H9 (cell line): ENCODE results near the gene SIGLEC14. TPM values are rescaled to one million over a fixed set of nuclear protein-coding genes. Genes with fewer than 3 reads are reported as not detected.

ENCODE experiments used
- DNase-seq: peaks from one replicate; pipeline ENCODE4 v3.0.0-alpha.2; 2017
- H2AFZ ChIP-seq: one replicate; pipeline ENCODE4 v1.6.1; 2013; ENCODE audit warnings: mild to moderate bottlenecking, low read length, control low read depth, moderate library complexity
- H2AK5ac ChIP-seq: 2 replicates; pipeline ENCODE4 v1.6.1; 2013; ENCODE audit warnings: low read length, control low read depth, mixed read lengths; ENCODE audit not compliant: insufficient read length
- H2BK120ac ChIP-seq: one replicate; pipeline ENCODE4 v1.6.1; 2013; ENCODE audit warnings: low read depth, mild to moderate bottlenecking, low read length, control low read depth, inconsistent platforms; ENCODE audit not compliant: poor library complexity, severe bottlenecking
- H2BK12ac ChIP-seq: 2 replicates; pipeline ENCODE4 v1.6.1; 2013; ENCODE audit warnings: low read length, control low read depth, mixed read lengths, low read depth; ENCODE audit not compliant: insufficient read length
- H2BK15ac ChIP-seq: 2 replicates; pipeline ENCODE4 v1.6.1; 2013; ENCODE audit warnings: low read depth, low read length, control low read depth
- H2BK20ac ChIP-seq: one replicate; pipeline ENCODE4 v1.6.1; 2013; ENCODE audit warnings: low read depth, mild to moderate bottlenecking, low read length, control low read depth, inconsistent platforms; ENCODE audit not compliant: poor library complexity, severe bottlenecking
- H2BK5ac ChIP-seq: 2 replicates; pipeline ENCODE4 v1.6.1; 2013; ENCODE audit warnings: low read length, control low read depth, mixed read lengths; ENCODE audit not compliant: insufficient read length
- H3K14ac ChIP-seq: 2 replicates; pipeline ENCODE4 v1.6.1; 2013; ENCODE audit warnings: low read length, control low read depth; ENCODE audit not compliant: insufficient read depth
- H3K18ac ChIP-seq: 2 replicates; pipeline ENCODE4 v1.6.1; 2013; ENCODE audit warnings: low read depth, mild to moderate bottlenecking, mixed read lengths, low read length, control low read depth; ENCODE audit not compliant: insufficient read length
- H3K23ac ChIP-seq: 2 replicates; pipeline ENCODE4 v1.6.1; 2013; ENCODE audit warnings: low read length, control low read depth, mixed read lengths, low read depth; ENCODE audit not compliant: insufficient read length
- H3K23me2 ChIP-seq: 2 replicates; pipeline ENCODE4 v1.6.1; 2013; ENCODE audit warnings: low read depth, mild to moderate bottlenecking, mixed read lengths, low read length, control low read depth; ENCODE audit not compliant: insufficient read length, poor library complexity, severe bottlenecking
- H3K27ac ChIP-seq: 2 replicates; pipeline ENCODE4 v1.5.1; 2013; ENCODE audit warnings: low read length, control low read depth, mixed read lengths, low read depth; ENCODE audit not compliant: insufficient read length
- H3K27me3 ChIP-seq: 2 replicates; pipeline ENCODE4 v1.6.1; 2013; ENCODE audit warnings: low read length, control low read depth, inconsistent platforms; ENCODE audit not compliant: insufficient read depth
- H3K4ac ChIP-seq: 2 replicates; pipeline ENCODE4 v1.6.1; 2013; ENCODE audit warnings: low read depth, mild to moderate bottlenecking, control low read depth, inconsistent platforms, low read length, moderate library complexity
- H3K4me1 ChIP-seq: 2 replicates; pipeline ENCODE4 v1.6.1; 2013; ENCODE audit warnings: low read length, control low read depth, inconsistent platforms; ENCODE audit not compliant: insufficient read depth
- H3K4me2 ChIP-seq: 2 replicates; pipeline ENCODE4 v1.6.1; 2013; ENCODE audit warnings: low read length, control low read depth, mixed read lengths; ENCODE audit not compliant: insufficient read length, insufficient read depth
- H3K56ac ChIP-seq: 2 replicates; pipeline ENCODE4 v1.6.1; 2013; ENCODE audit warnings: low read depth, mild to moderate bottlenecking, mixed read lengths, low read length, control low read depth; ENCODE audit not compliant: insufficient read length
- H3K79me1 ChIP-seq: 2 replicates; pipeline ENCODE4 v1.6.1; 2013; ENCODE audit warnings: low read depth, mild to moderate bottlenecking, moderate library complexity, low read length, control low read depth, inconsistent platforms; ENCODE audit not compliant: insufficient read depth, poor library complexity, severe bottlenecking
- H3K79me2 ChIP-seq: 2 replicates; pipeline ENCODE4 v1.6.1; 2013; ENCODE audit warnings: low read length, control low read depth, inconsistent platforms; ENCODE audit not compliant: insufficient read depth
- H3K9ac ChIP-seq: 2 replicates; pipeline ENCODE4 v1.6.1; 2013; ENCODE audit warnings: low read length, control low read depth, mixed read lengths; ENCODE audit not compliant: insufficient read length; ENCODE audit errors: extremely low read depth
- H3K9me3 ChIP-seq: one replicate; pipeline ENCODE4 v1.6.1; 2013; ENCODE audit warnings: low read depth, low read length, inconsistent platforms; ENCODE audit not compliant: control insufficient read depth
- H3T11ph ChIP-seq: one replicate; pipeline ENCODE4 v1.6.1; 2013; ENCODE audit warnings: mild to moderate bottlenecking, low read length, control low read depth, inconsistent platforms
- H4K20me1 ChIP-seq: one replicate; pipeline ENCODE4 v1.6.1; 2013; ENCODE audit not compliant: control insufficient read depth, insufficient read length, insufficient read depth
- H4K5ac ChIP-seq: 2 replicates; pipeline ENCODE4 v1.6.1; 2013; ENCODE audit warnings: low read depth, mild to moderate bottlenecking, mixed read lengths, low read length, control low read depth; ENCODE audit not compliant: insufficient read length
- H4K8ac ChIP-seq: replicated peaks from 2 replicates; pipeline ENCODE4 v1.6.1; 2013; ENCODE audit warnings: low read length, control low read depth, mixed read lengths, low read depth; ENCODE audit not compliant: insufficient read length
- H4K91ac ChIP-seq: 2 replicates; pipeline ENCODE4 v1.6.1; 2013; ENCODE audit warnings: low read depth, mild to moderate bottlenecking, moderate library complexity, mixed read lengths, low read length, control low read depth; ENCODE audit not compliant: insufficient read length
- H3K27ac Mint-ChIP-seq, 3 experiments: 2 replicates in 2 of 3; 3 replicates in 1 of 3; pipeline ENCODE4 v1.8.0; 2020 to 2021; ENCODE audit warnings: mixed read lengths in 3 of 3, mild to moderate bottlenecking in 1 of 3, moderate library complexity in 1 of 3
- H3K27me3 Mint-ChIP-seq: 2 replicates; pipeline ENCODE4 v1.8.0; 2021; ENCODE audit warnings: low read depth, mild to moderate bottlenecking, moderate library complexity, mixed read lengths
- H3K36me3 Mint-ChIP-seq, 3 experiments: 2 replicates in 2 of 3; 3 replicates in 1 of 3; pipeline ENCODE4 v1.8.0; 2020 to 2021; ENCODE audit warnings: low read depth in 3 of 3, mixed read lengths in 3 of 3; ENCODE audit not compliant: insufficient read depth in 1 of 3
- H3K4me1 Mint-ChIP-seq, 2 experiments: 2 replicates each; pipeline ENCODE4 v1.8.0; 2020; ENCODE audit warnings: mixed read lengths in 2 of 2
- H3K4me3 Mint-ChIP-seq, 2 experiments: 2 replicates in 1 of 2; 3 replicates in 1 of 2; pipeline ENCODE4 v1.8.0; 2020 to 2021; ENCODE audit warnings: mild to moderate bottlenecking in 2 of 2, mixed read lengths in 2 of 2, moderate library complexity in 1 of 2
- H3K9me3 Mint-ChIP-seq, 2 experiments: 2 replicates in 1 of 2; 3 replicates in 1 of 2; pipeline ENCODE4 v1.8.0; 2020; ENCODE audit warnings: mild to moderate bottlenecking in 2 of 2, mixed read lengths in 2 of 2, moderate library complexity in 1 of 2
- WGBS: extraction: QIAGEN DNeasy Blood & Tissue Kit; methylation state at CpG from one replicate; pipeline ENCODE4 v1.1.7; 2013; ENCODE audit warnings: missing lambda C conversion rate, low lambda C conversion rate, mixed read lengths; ENCODE audit not compliant: insufficient read length; ENCODE audit errors: extremely low coverage; 5-methylcytosine and 5-hydroxymethylcytosine counted together
- total RNA-seq: library from RNA; stranded (reverse); gene quantifications from 2 replicates; pipeline ENCODE4 v1.2.1, GENCODE V29; 2021
- TF ChIP-seq, protein P1 (sequence below): fragments of 200-600 bp; sonication (generic); conservative IDR thresholded peaks from 3 replicates; pipeline ENCODE4 v1.8.0; 2021; ENCODE audit warnings: antibody characterized with exemption, mild to moderate bottlenecking

Gene SIGLEC14
- total RNA-seq, 1 experiment from 2014 or later, result not detected

DNA sequence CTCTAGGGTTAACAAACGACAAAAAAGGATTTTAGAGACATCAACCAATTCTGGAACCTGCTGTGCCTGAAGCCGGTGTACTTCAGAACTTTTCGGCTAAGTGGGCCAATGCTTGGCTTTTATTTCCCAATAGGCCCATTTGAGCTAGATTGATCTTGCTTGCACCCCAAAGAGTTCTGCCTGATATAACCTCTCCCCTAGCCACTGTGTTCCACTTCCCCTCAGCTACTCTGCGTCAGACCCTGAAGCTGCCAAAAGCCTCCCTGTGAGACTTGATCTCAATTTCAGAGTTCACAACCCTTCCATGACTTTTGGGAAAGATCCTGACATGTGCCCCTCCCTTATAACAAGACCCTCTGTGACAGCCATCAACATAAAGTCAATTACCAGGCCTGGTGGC, 5.6 kb upstream of the SIGLEC14 start:
- Mint-ChIP-seq H3K4me3 (no peak overlapping the region), H3K36me3 (peaks cover 0 to 2% (median 0%) of the 10 kb centered on the region in 3 experiments; a peak in 3 of 7 replicates), H3K27ac (no peak overlapping the region), H3K4me1 (peaks cover 0 to 4% of the 10 kb centered on the region in 2 experiments; a peak in 1 of 4 replicates), H3K27me3 (peaks cover 45% of the 10 kb centered on the region), H3K9me3 (peaks cover 53 to 86% of the 10 kb centered on the region in 2 experiments)
- Histone ChIP-seq H3K27ac (no peak overlapping the region), H2BK120ac (no peak overlapping the region), H2AFZ (no peak overlapping the region), H3K4me1 (no peaks in the 10 kb centered on the region), H2BK5ac (no peak overlapping the region), H3T11ph (no peak overlapping the region), H3K4ac (no peak overlapping the region), H3K9me3 (no peaks in the 10 kb centered on the region), H4K91ac (no peak overlapping the region), H3K18ac (no peak overlapping the region), H4K5ac (no peak overlapping the region), H3K23me2 (no peaks in the 10 kb centered on the region), H4K8ac (no peak overlapping the region), H2BK20ac (no peak overlapping the region), H3K14ac (no peak overlapping the region), H3K79me2 (no peaks in the 10 kb centered on the region), H3K27me3 (no peaks in the 10 kb centered on the region), H3K56ac (no peak overlapping the region), H2BK15ac (no peak overlapping the region), H2AK5ac (no peak overlapping the region), H3K79me1 (no peaks in the 10 kb centered on the region), H4K20me1 (no peaks in the 10 kb centered on the region), H3K23ac (no peak overlapping the region), H3K4me2 (no peak overlapping the region), H2BK12ac (no peak overlapping the region), H3K9ac (no peak overlapping the region)
- DNase-seq, result no peak
- no CpG with 5 or more reads among the region's 4 CpGs for WGBS
- TF ChIP-seq, protein P1, sequence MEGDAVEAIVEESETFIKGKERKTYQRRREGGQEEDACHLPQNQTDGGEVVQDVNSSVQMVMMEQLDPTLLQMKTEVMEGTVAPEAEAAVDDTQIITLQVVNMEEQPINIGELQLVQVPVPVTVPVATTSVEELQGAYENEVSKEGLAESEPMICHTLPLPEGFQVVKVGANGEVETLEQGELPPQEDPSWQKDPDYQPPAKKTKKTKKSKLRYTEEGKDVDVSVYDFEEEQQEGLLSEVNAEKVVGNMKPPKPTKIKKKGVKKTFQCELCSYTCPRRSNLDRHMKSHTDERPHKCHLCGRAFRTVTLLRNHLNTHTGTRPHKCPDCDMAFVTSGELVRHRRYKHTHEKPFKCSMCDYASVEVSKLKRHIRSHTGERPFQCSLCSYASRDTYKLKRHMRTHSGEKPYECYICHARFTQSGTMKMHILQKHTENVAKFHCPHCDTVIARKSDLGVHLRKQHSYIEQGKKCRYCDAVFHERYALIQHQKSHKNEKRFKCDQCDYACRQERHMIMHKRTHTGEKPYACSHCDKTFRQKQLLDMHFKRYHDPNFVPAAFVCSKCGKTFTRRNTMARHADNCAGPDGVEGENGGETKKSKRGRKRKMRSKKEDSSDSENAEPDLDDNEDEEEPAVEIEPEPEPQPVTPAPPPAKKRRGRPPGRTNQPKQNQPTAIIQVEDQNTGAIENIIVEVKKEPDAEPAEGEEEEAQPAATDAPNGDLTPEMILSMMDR, result no peak
